B cell (primary cell): ENCODE data around the gene CCL11. TPM values are rescaled to one million over a fixed set of nuclear protein-coding genes. Genes with fewer than 3 reads are reported as not detected.

Experiments
- ATAC-seq: fragments of 200-7000 bp; cut with Tn5 transposase; one replicate; pipeline ENCODE4 v1.10.0; 2021; ENCODE audit warnings: low read depth, mild to moderate bottlenecking, moderate number of reproducible peaks, moderate library complexity
- CTCF ChIA-PET: fragments of 350-600 bp; sonication (Branson Sonifier 250); formaldehyde crosslinking; loops from one replicate; lab custom pipeline; 2021; ENCODE audit warnings: antibody characterized with exemption, inconsistent platforms; lab: Charles Lee
- POLR2A ChIA-PET: fragments of 350-600 bp; sonication (Branson Sonifier 250); formaldehyde crosslinking; loops from one replicate; lab custom pipeline; 2021; ENCODE audit warnings: antibody characterized with exemption; lab: Charles Lee
- DNase-seq: peaks from one replicate; pipeline ENCODE4 v3.0.0; 2013
- H2AFZ ChIP-seq: 2 replicates; pipeline ENCODE4 v1.6.1; 2012; ENCODE audit warnings: mild to moderate bottlenecking, low read depth, low read length; ENCODE audit not compliant: insufficient read depth, poor library complexity, severe bottlenecking
- H3K27ac ChIP-seq, 2 donors: 1 replicate in 1 of 2; 2 replicates in 1 of 2; pipeline ENCODE4 v1.5.1; 2012 to 2013; ENCODE audit warnings: low read length in 2 of 2, mild to moderate bottlenecking in 2 of 2, moderate library complexity in 1 of 2
- H3K27me3 ChIP-seq, 4 experiments: fragments of 200-600 bp in 1 of 4; sonication (generic) in 1 of 4; replicated peaks in 1 of 4; 1 replicate in 2 of 4; 2 replicates in 2 of 4; pipeline versions ENCODE4 v1.6.1 to v1.7.0; 2013 to 2016; ENCODE audit warnings: low read length in 3 of 4, mild to moderate bottlenecking in 2 of 4, mixed read lengths in 1 of 4, moderate library complexity in 1 of 4; ENCODE audit not compliant: insufficient read depth in 4 of 4, control insufficient read depth in 3 of 4; ENCODE audit errors: control extremely low read depth in 1 of 4
- H3K36me3 ChIP-seq, 2 experiments: replicated peaks in 1 of 2; 1 replicate in 1 of 2; 2 replicates in 1 of 2; pipeline versions ENCODE4 v1.6.1 to v1.7.1; 2013; ENCODE audit warnings: low read length in 1 of 2; ENCODE audit not compliant: insufficient read depth in 2 of 2, control insufficient read depth in 1 of 2; ENCODE audit errors: control extremely low read depth in 1 of 2, extremely low read depth in 1 of 2
- H3K4me1 ChIP-seq, 2 donors: fragments of 200-600 bp in 1 of 2; sonication (generic) in 1 of 2; 1 replicate in 1 of 2; 2 replicates in 1 of 2; pipeline versions ENCODE4 v1.5.1 to v1.6.1; 2013 to 2017; ENCODE audit warnings: low read length in 2 of 2; ENCODE audit not compliant: control insufficient read depth in 2 of 2, insufficient read depth in 2 of 2
- H3K4me2 ChIP-seq: replicated peaks from 2 replicates; pipeline ENCODE3; 2012; ENCODE audit warnings: mild to moderate bottlenecking, low read depth, low read length; ENCODE audit not compliant: poor library complexity, severe bottlenecking
- H3K4me3 ChIP-seq, 5 experiments: fragments of 200-600 bp in 1 of 5; sonication (generic) in 1 of 5; 1 replicate in 3 of 5; 2 replicates in 2 of 5; pipeline versions ENCODE4 v1.5.1 to v1.7.0; 2011 to 2016; ENCODE audit warnings: low read length in 4 of 5, mild to moderate bottlenecking in 4 of 5, low read depth in 2 of 5, control low read depth in 1 of 5, moderate library complexity in 1 of 5; ENCODE audit not compliant: insufficient read depth in 1 of 5; ENCODE audit errors: control extremely low read depth in 1 of 5, extremely low read depth in 1 of 5
- H3K79me2 ChIP-seq: fragments of 200-600 bp; sonication (generic); one replicate; pipeline ENCODE4 v1.6.0; 2016; ENCODE audit warnings: low read length; ENCODE audit not compliant: control insufficient read depth, insufficient read depth
- H3K9ac ChIP-seq: fragments of 200-600 bp; sonication (generic); 2 replicates; pipeline ENCODE4 v1.6.1; 2017; ENCODE audit warnings: mild to moderate bottlenecking, low read length, moderate library complexity
- H3K9me3 ChIP-seq, 3 donors: one replicate each; pipeline versions ENCODE4 v1.6.1 to v1.7.1; 2013; ENCODE audit warnings: low read length in 2 of 3; ENCODE audit not compliant: control insufficient read depth in 2 of 3, insufficient read depth in 1 of 3; ENCODE audit errors: control extremely low read depth in 1 of 3
- H4K20me1 ChIP-seq: 2 replicates; pipeline ENCODE4 v1.6.0; 2012; ENCODE audit warnings: mild to moderate bottlenecking, low read length; ENCODE audit not compliant: insufficient read depth, control insufficient read depth, poor library complexity, severe bottlenecking
- H3K27ac Mint-ChIP-seq: one replicate; pipeline ENCODE4 v1.8.0; 2021; ENCODE audit warnings: mixed read lengths
- H3K27me3 Mint-ChIP-seq: one replicate; pipeline ENCODE4 v1.8.0; 2021; ENCODE audit warnings: mixed read lengths
- H3K4me1 Mint-ChIP-seq: one replicate; pipeline ENCODE4 v1.8.0; 2021; ENCODE audit warnings: mixed read lengths
- H3K4me3 Mint-ChIP-seq: one replicate; pipeline ENCODE4 v1.8.0; 2021; ENCODE audit warnings: mixed read lengths
- H3K9me3 Mint-ChIP-seq: one replicate; pipeline ENCODE4 v1.8.0; 2022; ENCODE audit warnings: mixed read lengths; ENCODE audit not compliant: insufficient read depth
- EZH2 ChIP-seq: IDR thresholded peaks from 2 replicates; pipeline ENCODE4 v1.6.1; 2012; ENCODE audit warnings: borderline replicate concordance, low read depth, mild to moderate bottlenecking, moderate library complexity, low read length; ENCODE audit not compliant: insufficient read depth, poor library complexity, severe bottlenecking
- WGBS: methylation state at CpG from one replicate; pipeline ENCODE4 v1.1.5; 2013; ENCODE audit warnings: missing lambda C conversion rate; ENCODE audit not compliant: insufficient coverage; 5-methylcytosine and 5-hydroxymethylcytosine counted together
- intact Hi-C: fragments of 100-400 bp; cut with micrococcal nuclease; formaldehyde crosslinking; loops from one replicate; pipeline ENCODE4 v1.10.0; 2022
- polyA plus RNA-seq: library from polyadenylated mRNA; depleted of rRNA; stranded (reverse); fragments of >200 nt; gene quantifications from 2 replicates; pipeline ENCODE4 v1.2.3, GENCODE V29; 2012
- total RNA-seq, 2 donors: library from RNA; stranded (reverse); fragments of 120-200 nt in 1 of 2; gene quantifications; 1 replicate in 1 of 2; 2 replicates in 1 of 2; pipeline versions ENCODE4 v1.2.3 to v1.2.4, GENCODE V29; 2013 to 2022
- TF ChIP-seq, protein P1 (sequence below): fragments of 200-600 bp; IDR thresholded peaks from one replicate; pipeline ENCODE4 v1.8.0; 2022; ENCODE audit warnings: antibody characterized with exemption, mild to moderate bottlenecking

Gene CCL11
- total and polyA plus RNA-seq, 2 donors (not counting 1 experiment from before 2014, with no cell fraction given), result not detected

DNA sequence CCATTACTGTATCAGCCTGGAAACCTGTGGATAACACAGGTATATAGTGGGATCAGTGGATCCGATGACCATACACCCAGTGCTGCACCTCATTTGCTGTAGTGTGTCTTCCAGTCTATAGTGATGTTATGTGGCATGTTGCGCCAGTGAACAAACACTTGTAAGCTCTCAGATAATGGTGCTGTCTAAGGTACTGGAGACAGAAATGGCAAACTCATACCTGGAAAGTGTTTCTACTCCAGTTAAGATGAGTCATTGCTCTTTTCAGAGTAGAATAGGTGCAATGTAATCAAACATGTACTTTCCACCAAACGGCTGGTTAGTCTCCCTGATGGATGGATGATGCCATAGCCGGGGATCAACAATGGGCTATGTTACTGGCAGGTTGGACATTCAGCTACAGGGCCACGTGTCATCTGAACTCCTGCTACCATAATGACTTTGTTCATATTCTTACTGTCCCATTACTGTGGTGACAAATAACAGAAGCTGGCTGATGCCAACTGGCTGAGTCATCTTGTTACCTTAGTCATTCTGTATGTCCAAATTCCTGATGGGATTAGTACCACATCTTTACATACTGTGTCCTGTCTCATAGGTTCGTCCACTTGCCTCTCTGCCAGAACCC, 6.3 kb downstream of the CCL11 start:
- 71% methylated on average over 2 of the region's 6 CpGs for WGBS
- no peaks in the 10 kb centered on the region for H3K9me3 ChIP-seq
- POLR2A ChIA-PET, result no interaction called here
- CTCF ChIA-PET, result no interaction called here
- H3K4me3 ChIP-seq, result no peak overlapping the region
- H3K27ac ChIP-seq, result no peak overlapping the region
- intact Hi-C loops, result no loop called here
- Mint-ChIP-seq H3K4me3 (no peak overlapping the region), H3K27ac (no peak overlapping the region), H3K27me3 (peaks cover 37% of the 10 kb centered on the region), H3K9me3 (peaks cover 3% of the 10 kb centered on the region), H3K4me1 (no peaks in the 10 kb centered on the region)
- no peak overlapping the region for H3K9ac ChIP-seq
- no peaks in the 10 kb centered on the region for H3K79me2 ChIP-seq
- H4K20me1 ChIP-seq, result no peaks in the 10 kb centered on the region
- ATAC-seq (no peak), DNase-seq (no peak)
- no peak overlapping the region for H3K4me2 ChIP-seq
- TF ChIP-seq, protein P1, sequence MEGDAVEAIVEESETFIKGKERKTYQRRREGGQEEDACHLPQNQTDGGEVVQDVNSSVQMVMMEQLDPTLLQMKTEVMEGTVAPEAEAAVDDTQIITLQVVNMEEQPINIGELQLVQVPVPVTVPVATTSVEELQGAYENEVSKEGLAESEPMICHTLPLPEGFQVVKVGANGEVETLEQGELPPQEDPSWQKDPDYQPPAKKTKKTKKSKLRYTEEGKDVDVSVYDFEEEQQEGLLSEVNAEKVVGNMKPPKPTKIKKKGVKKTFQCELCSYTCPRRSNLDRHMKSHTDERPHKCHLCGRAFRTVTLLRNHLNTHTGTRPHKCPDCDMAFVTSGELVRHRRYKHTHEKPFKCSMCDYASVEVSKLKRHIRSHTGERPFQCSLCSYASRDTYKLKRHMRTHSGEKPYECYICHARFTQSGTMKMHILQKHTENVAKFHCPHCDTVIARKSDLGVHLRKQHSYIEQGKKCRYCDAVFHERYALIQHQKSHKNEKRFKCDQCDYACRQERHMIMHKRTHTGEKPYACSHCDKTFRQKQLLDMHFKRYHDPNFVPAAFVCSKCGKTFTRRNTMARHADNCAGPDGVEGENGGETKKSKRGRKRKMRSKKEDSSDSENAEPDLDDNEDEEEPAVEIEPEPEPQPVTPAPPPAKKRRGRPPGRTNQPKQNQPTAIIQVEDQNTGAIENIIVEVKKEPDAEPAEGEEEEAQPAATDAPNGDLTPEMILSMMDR, result no peak
- TF ChIP-seq EZH2, result no peak
- peaks cover 0 to 5% (median 0%) of the 10 kb centered on the region in 4 experiments for H3K27me3 ChIP-seq
- H3K4me1 ChIP-seq, result no peaks in the 10 kb centered on the region
- no peak overlapping the region for H2AFZ ChIP-seq
- no peaks in the 10 kb centered on the region for H3K36me3 ChIP-seq

DNA sequence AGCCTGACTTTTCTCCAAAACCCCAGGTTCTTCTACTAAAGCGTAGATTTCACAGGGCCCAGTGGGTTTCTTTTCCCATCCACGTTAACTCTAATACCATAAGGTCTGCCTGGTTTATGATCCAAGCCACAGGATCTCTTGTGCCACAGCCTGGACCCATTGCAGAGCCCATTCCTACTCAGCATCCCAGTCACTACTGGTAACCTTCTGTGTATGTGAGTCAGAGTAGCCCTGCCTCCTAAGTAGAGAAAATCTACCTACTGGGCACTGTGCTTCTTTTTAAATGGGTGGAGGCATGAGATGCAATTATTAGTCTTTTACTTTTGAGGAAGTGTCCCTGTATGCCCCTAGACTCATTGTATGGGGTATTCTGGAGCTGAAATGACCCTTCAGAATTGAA, 13.5 kb downstream of the CCL11 start:
- no peaks in the 10 kb centered on the region for H3K79me2 ChIP-seq
- H3K27ac ChIP-seq, result no peak overlapping the region
- H3K9ac ChIP-seq, result no peak overlapping the region
- ATAC-seq, result no peak
- no peaks in the 10 kb centered on the region for H3K36me3 ChIP-seq
- Mint-ChIP-seq H3K27me3 (peaks cover 27% of the 10 kb centered on the region), H3K4me1 (peaks cover 13% of the 10 kb centered on the region), H3K27ac (no peak overlapping the region), H3K4me3 (no peak overlapping the region), H3K9me3 (no peaks in the 10 kb centered on the region)
- 100% methylated on average over 1 of the region's 2 CpGs for WGBS
- no peak for DNase-seq
- ChIA-PET CTCF (no interaction called here), POLR2A (no interaction called here)
- intact Hi-C loops, result no loop called here
- TF ChIP-seq, protein P1, result no peak
- TF ChIP-seq EZH2, result no peak
- no peaks in the 10 kb centered on the region for H4K20me1 ChIP-seq
- H3K27me3 ChIP-seq, result peaks cover 0 to 12% (median 0%) of the 10 kb centered on the region in 4 experiments
- H3K4me2 ChIP-seq, result no peak overlapping the region
- H3K9me3 ChIP-seq, result no peaks in the 10 kb centered on the region
- no peak overlapping the region for H2AFZ ChIP-seq
- H3K4me3 ChIP-seq, result no peak overlapping the region
- H3K4me1 ChIP-seq, result peaks cover 6 to 9% of the 10 kb centered on the region in 2 donors
